Neural progenitor cell (in vitro differentiated cells): ENCODE data around the gene SPATA31D3.

Source experiments
- CTCF ChIP-seq: fragments of 200-600 bp; sonication (generic); IDR thresholded peaks from 2 replicates; pipeline ENCODE4 v1.5.1; 2017; ENCODE audit warnings: antibody characterized with exemption, mild to moderate bottlenecking
- EZH2 ChIP-seq: fragments of 200-600 bp; sonication (generic); IDR thresholded peaks from 2 replicates; pipeline ENCODE4 v1.6.1; 2017; ENCODE audit warnings: antibody characterized with exemption, mild to moderate bottlenecking, moderate library complexity

- TF ChIP-seq CTCF (no peak), EZH2 (no peak)
Measured at GRCh38 chr9:81986051-81986450, 42.8 kb downstream of the SPATA31D3 start.
